Retinal pigment epithelial cell (primary cell): ENCODE data around the gene ZNF195.
"Not testable (repeated sequence)": the region's sequence is repeated elsewhere in the genome, so short reads cannot be mapped to it uniquely, and the experiment has no call there.

Source experiments
- DNase-seq: peaks from one replicate; pipeline ENCODE4 v3.0.0-alpha.2; 2010; ENCODE audit warnings: low read depth
- H3K4me3 ChIP-seq: 2 replicates; pipeline ENCODE4 v1.5.1; 2011; ENCODE audit warnings: mild to moderate bottlenecking, low read length, control low read depth, moderate library complexity
- TF ChIP-seq, protein P1 (sequence below): conservative IDR thresholded peaks from 2 replicates; pipeline ENCODE4 v1.5.1; 2011; ENCODE audit warnings: low read depth, low read length, control low read depth, inconsistent platforms

Gene ZNF195

DNA sequence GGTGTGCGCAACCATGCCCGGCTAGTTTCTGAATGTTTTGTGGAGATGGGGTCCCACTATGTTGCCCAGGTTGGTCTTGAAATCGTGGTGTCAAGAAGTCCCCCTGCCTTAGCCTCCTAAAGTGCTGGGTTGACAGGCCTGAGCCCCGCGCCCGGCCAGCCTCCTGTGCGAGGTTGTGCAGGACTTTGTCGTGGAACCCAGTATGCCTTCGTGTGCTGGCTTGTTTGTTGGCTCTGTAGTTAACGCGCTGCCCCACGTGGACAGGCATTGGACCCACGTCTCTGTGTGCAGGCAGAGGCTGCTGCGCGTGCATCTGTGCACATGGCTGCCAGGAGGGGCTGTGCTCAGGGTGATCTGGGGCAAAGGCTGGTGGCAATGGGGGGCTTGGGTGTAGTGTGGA, 33.9 kb upstream of the ZNF195 start:
- TF ChIP-seq, protein P1, sequence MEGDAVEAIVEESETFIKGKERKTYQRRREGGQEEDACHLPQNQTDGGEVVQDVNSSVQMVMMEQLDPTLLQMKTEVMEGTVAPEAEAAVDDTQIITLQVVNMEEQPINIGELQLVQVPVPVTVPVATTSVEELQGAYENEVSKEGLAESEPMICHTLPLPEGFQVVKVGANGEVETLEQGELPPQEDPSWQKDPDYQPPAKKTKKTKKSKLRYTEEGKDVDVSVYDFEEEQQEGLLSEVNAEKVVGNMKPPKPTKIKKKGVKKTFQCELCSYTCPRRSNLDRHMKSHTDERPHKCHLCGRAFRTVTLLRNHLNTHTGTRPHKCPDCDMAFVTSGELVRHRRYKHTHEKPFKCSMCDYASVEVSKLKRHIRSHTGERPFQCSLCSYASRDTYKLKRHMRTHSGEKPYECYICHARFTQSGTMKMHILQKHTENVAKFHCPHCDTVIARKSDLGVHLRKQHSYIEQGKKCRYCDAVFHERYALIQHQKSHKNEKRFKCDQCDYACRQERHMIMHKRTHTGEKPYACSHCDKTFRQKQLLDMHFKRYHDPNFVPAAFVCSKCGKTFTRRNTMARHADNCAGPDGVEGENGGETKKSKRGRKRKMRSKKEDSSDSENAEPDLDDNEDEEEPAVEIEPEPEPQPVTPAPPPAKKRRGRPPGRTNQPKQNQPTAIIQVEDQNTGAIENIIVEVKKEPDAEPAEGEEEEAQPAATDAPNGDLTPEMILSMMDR, result no peak
- no peak overlapping the region for H3K4me3 ChIP-seq
- no peak for DNase-seq

DNA sequence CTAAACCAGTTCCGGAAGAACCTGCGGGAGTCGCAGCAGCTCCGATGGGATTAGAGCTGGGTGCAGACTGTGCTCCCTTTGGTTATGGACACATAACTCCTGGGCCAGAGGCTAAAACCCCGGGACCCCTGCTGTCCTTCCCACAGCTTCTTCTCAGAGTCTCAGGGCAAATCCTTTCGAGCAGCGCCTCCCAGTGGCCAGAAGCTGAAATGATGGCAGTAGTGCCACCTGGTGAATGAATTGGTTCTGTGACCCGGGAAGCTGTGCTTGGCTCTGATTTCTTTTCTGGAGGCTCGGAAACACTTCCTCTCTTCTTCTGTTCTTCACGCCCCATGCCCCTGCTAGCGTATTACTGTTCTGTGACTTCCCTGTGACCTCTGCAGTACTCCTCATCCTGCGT, 29.8 kb upstream of the ZNF195 start:
- not testable (repeated sequence) for H3K4me3 ChIP-seq
- TF ChIP-seq, protein P1, result peak; percentile 76

DNA sequence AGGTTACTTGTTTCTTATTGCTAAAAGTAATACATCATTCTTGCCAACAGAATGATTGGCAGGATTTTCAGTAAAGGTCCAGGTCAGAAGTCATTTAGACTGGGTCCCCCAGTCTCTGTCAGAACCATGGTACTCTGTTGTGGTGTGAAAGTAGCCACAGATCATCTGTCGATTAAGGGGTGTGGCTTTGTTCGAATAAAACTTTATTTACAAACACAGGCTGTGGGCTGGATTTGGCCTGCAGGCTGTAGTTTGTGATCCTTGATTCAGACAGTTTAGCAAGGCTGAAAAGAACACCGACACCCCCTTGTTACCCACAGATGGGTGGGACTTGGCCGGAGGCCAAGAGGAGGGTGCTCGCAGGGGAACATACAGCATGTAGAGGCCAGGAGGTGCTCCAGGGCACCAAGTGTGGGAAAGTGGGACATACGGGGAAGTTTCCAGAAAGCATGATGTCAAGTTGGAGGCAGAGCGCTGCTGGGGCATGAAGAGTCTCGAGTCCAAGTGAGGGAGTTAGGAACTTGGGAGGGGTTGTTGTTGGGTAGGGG, 29.2 kb upstream of the ZNF195 start:
- not testable (repeated sequence) for DNase-seq, H3K4me3 ChIP-seq

More for the DNA sequence above, 29.8 kb upstream of the ZNF195 start:
- not testable (repeated sequence) for DNase-seq

DNA sequence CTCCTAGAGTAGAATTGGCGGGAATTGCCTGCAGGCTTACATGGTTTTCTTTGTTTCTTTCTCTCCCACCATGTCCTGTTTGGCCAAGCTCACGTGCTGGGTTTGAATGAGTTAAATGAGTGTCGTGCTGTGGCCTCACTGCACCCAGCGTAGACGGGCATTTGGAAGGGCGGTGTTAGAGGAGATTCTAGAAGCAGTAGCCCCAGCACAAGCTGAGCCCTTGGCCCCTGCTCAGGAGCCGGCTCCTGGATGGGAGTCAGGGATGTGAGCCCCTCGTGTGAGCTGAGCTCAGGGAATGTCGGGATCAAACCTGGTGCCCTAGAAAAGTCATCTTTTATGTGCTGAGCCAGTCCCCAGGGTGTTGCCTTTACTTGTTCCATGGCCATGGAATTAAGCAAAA, 28.0 kb upstream of the ZNF195 start:
- not testable (repeated sequence) for H3K4me3 ChIP-seq

DNA sequence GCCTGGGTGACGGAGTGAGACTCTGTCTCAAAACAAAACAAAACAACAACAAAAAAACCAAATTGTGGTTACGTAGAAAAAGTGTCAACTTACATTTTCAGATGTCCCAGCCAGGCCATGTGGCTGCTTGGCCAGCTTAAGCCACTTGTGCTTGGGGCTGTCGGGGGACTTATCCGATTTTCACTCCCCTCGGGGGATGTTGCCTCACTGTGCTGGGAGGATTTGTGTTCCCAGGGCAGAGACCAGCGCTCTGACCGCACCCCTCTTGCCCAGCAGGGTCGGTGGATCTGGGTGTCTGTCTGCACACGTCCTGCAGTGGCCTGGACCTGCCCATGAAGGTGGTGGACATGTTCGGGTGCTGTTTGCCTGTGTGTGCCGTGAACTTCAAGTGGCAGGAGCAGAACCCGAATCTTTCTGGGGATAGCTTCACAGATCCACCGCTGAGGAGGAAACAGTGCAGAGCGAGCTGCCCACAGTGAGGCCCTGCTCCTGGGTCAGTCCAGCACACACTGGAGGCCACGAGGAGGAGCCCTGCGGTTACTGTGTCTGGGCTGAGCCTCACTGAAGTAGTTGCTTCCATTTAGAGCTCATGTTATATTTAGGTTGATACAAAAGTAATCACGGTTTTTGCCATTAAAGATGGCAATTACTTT, 27.4 kb upstream of the ZNF195 start:
- H3K4me3 ChIP-seq, DNase-seq: not testable (repeated sequence)

More for the DNA sequence above, 28.0 kb upstream of the ZNF195 start:
- DNase-seq, result not testable (repeated sequence)

DNA sequence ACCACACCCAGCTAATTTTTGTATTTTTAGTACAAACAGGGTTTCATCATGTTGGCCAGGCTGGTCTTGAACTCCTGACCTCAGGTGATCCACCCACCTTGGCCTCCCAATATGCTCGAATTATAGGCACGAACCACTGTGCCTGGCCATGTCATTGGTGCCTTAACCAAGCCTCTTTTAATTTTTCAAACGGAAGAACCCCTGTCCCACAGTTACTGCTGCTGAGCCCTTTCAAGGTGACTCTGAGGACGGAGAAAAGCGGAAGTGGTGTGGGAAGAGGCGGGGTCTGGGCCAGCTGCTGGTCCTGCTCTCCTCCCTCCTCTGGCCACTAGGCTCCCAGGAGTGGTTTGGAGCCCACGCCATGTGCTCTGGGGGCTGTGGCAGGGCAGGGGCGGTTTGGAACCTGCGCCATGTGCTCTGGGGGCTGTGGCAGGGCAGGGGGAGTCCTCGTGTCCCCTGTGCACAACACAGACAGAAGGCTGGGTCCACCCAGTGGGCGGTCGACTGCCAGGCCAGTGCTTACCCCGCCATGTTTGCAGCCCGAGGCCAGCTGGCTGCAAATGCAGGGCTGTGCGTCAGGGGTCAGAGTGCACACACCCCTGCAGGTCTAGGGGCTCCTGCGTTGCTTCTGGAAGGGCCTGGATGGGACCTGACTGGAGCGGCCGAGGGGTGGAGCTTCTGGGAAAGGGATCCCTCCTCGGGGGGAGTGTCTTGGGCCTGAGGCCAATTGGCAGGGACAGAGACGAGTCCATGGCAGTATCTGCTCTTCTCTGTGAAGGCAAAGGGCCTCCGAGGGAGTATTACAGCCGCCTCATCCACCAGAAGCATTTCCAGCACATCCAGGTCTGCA, 25.4 kb upstream of the ZNF195 start:
- H3K4me3 ChIP-seq, DNase-seq: not testable (repeated sequence)

DNA sequence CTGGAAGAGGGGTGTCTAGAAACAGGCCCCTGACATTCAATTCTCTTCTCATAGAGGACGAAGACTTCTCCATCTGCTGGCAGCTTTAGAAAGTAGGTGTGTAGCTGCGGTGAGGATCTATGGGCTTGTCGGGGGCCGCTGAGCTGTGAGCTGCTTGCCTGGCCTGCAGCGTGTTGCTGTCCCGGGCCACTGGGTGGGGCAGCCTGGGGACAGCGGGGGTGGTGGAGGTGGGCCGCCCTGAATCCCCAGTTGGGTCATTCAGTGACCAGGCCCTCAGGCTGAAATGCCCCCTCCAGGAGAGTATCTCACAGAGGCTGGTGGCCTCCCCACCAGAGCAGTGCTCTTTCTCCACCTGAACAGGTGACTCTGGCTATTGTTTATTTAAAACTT, 23.9 kb upstream of the ZNF195 start:
- not testable (repeated sequence) for DNase-seq, H3K4me3 ChIP-seq

DNA sequence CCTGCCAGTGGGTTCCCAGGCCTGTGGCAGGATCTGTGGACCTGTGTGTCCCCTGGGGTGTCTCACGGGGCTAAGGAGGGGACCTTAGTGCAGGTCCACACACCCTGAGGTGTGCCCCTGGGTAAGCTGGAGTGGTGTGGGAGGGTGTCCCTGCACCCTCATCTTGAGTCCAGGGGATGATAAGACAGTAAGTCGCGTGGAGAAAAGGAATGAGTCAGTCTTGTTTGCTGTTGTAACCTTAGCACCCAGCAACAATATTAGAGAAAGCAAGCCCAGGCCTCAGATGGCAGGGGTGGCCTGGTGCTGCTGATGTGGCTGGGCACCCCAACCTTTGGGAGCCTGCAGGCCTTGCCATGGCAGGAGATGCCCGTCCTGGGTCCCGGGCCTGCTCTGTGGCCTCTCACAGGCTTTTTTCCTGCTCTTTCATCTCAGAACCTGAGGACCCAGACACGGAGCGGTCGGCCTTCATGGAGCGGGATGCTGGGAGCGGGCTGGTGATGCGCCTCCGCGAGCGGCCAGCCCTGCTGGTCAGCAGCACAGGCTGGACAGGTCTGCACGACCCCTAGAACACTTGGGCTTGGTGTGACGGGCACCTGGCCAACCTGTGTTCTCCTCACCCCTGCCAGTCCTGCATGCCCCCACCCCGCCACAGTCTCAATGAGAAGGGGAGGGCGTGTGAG, 23.4 kb upstream of the ZNF195 start:
- not testable (repeated sequence) for DNase-seq, H3K4me3 ChIP-seq

DNA sequence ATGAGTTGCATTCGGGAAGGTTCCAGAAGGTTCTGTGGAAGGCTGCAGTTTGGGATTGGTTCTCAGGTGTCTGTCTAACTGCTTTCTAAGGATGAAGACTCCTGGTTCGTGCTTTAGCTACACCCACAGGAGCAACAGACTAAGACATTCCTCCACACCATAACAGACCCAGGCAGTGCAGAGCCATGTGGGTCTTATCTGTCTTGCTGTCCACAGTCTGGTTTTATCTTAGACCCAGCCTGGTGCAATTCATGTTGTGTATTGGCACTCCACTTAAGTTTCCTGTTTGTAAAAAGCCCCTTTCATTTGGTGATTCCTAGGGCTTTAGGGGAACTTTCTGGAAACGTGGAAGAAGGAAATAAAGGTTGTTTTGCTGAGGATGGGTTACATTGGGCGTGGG, 22.1 kb upstream of the ZNF195 start:
- not testable (repeated sequence) for H3K4me3 ChIP-seq, DNase-seq

DNA sequence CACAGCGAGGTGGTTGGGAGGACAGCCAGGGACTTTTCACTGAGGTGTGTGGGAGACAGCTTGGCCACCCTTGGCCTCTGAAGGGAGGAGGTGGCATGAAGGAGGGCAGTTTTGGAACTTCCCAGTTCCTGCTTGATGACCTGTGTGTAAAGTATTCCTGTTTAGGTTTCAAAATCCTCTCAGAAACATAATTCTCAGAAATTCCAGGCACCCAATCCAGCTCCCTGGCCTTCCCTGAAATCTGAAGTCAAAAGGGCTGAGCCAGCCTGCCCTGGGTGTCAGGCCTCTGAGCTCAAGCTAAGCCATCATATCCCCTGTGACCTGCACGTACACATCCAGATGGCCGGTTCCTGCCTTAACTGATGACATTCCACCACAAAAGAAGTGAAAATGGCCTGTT, 19.6 kb upstream of the ZNF195 start:
- not testable (repeated sequence) for DNase-seq, H3K4me3 ChIP-seq

DNA sequence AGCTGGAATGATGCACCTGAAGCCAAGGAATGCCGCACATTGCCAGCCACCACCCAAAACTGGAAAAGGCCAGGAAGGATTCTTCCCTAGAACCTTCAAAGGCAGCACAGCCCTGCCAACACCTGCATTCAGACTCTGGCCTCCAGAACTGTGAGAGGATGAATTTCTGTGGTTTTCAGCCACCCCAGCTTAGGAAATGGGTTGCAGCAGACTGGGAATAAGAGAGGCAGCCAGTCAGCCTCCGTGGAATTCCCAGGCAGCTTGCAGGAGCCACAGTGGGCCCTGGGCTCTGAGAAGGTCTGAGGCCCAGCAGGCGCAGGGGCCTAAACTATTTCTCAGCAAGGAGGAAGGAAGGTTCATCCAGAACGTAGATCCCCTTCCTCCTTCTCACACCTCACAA, 19.2 kb upstream of the ZNF195 start:
- H3K4me3 ChIP-seq, DNase-seq: not testable (repeated sequence)

DNA sequence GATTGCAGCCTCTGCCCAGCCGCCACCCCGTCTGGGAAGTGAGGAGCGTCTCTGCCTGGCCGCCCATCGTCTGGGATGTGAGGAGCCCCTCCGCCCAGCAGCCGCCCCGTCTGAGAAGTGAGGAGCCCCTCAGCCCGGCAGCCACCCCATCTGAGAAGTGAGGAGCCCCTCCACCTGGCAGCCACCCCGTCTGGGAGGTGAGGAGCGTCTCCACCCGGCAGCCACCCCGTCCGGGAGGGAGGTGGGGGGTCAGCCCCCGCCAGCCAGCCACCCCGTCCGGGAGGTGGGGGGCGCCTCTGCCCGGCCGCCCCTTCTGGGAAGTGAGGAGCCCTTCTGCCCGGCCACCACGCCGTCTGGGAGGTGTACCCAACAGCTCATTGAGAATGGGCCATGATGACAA, 18.3 kb upstream of the ZNF195 start:
- not testable (repeated sequence) for DNase-seq, H3K4me3 ChIP-seq

DNA sequence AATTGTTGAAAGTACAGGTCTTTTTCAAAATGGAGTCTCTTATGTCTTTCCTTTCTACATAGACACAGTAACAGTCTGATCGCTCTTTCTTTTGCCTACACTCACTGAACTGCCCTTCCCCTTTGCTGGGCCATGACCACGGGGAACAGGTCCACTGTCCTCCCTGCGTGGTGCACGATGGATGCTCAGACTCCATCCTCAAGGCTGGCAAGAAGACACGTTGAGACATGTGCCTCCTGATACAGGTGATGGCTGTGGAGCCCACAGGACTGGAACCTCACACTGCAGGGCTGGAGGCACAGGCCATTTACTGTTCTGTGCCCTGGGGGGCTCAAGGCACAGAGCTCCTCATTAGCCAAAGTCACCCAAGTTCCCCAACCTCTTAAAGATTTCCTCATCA, 16.5 kb upstream of the ZNF195 start:
- not testable (repeated sequence) for H3K4me3 ChIP-seq, DNase-seq

DNA sequence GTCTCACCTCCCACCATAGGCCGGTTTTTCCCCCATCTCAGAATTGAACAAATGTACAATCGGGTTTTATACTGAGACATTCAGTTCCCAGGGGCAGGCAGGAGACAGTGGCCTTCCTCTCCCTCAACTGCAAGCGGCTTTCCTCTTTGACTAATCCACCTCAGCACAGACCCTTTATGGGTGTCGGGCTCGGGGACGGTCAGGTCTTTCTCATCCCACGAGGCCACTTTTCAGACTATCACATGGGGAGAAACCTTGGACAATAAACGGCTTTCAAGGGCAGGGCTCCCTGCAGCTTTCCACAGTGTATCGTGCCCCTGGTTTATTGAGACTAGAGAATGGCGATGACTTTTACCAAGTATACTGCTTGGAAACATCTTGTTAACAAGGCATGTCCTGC, 16.0 kb upstream of the ZNF195 start:
- not testable (repeated sequence) for H3K4me3 ChIP-seq

DNA sequence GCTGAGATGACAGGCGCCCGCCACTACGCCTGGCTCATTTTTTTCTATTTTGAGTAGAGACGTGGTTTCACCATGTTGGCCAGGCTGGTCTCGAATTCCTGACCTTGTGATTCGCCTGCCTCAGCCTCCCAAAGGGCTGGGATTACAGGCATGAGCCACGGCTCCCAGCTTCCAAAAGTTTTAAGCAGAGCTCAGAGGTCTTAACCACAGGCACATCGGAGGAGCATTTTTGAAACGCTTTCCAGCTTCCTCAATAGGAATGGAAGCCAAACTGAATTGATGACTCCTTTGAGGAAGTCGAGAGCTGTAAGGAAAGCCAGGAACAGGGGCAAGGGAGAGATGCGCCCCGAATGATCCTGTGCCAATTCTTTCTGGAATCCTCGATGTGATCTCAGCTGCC, 14.5 kb upstream of the ZNF195 start:
- not testable (repeated sequence) for DNase-seq, H3K4me3 ChIP-seq

More for the DNA sequence above, 16.0 kb upstream of the ZNF195 start:
- not testable (repeated sequence) for DNase-seq
